B cell (primary cell): ENCODE data around the gene THAP5. TPM values are rescaled to one million over a fixed set of nuclear protein-coding genes. Genes with fewer than 3 reads are reported as not detected.

Experiments
- ATAC-seq: fragments of 200-7000 bp; cut with Tn5 transposase; one replicate; pipeline ENCODE4 v1.10.0; 2021; ENCODE audit warnings: low read depth, mild to moderate bottlenecking, moderate number of reproducible peaks, moderate library complexity
- CTCF ChIA-PET: fragments of 350-600 bp; sonication (Branson Sonifier 250); formaldehyde crosslinking; loops from one replicate; lab custom pipeline; 2021; ENCODE audit warnings: antibody characterized with exemption, inconsistent platforms; lab: Charles Lee
- POLR2A ChIA-PET: fragments of 350-600 bp; sonication (Branson Sonifier 250); formaldehyde crosslinking; loops from one replicate; lab custom pipeline; 2021; ENCODE audit warnings: antibody characterized with exemption; lab: Charles Lee
- DNase-seq: peaks from one replicate; pipeline ENCODE4 v3.0.0; 2013
- H2AFZ ChIP-seq: 2 replicates; pipeline ENCODE4 v1.6.1; 2012; ENCODE audit warnings: mild to moderate bottlenecking, low read depth, low read length; ENCODE audit not compliant: insufficient read depth, poor library complexity, severe bottlenecking
- H3K27ac ChIP-seq, 2 donors: 1 replicate in 1 of 2; 2 replicates in 1 of 2; pipeline ENCODE4 v1.5.1; 2012 to 2013; ENCODE audit warnings: low read length in 2 of 2, mild to moderate bottlenecking in 2 of 2, moderate library complexity in 1 of 2
- H3K27me3 ChIP-seq, 4 experiments: fragments of 200-600 bp in 1 of 4; sonication (generic) in 1 of 4; replicated peaks in 1 of 4; 1 replicate in 2 of 4; 2 replicates in 2 of 4; pipeline versions ENCODE4 v1.6.1 to v1.7.0; 2013 to 2016; ENCODE audit warnings: low read length in 3 of 4, mild to moderate bottlenecking in 2 of 4, mixed read lengths in 1 of 4, moderate library complexity in 1 of 4; ENCODE audit not compliant: insufficient read depth in 4 of 4, control insufficient read depth in 3 of 4; ENCODE audit errors: control extremely low read depth in 1 of 4
- H3K36me3 ChIP-seq, 2 experiments: replicated peaks in 1 of 2; 1 replicate in 1 of 2; 2 replicates in 1 of 2; pipeline versions ENCODE4 v1.6.1 to v1.7.1; 2013; ENCODE audit warnings: low read length in 1 of 2; ENCODE audit not compliant: insufficient read depth in 2 of 2, control insufficient read depth in 1 of 2; ENCODE audit errors: control extremely low read depth in 1 of 2, extremely low read depth in 1 of 2
- H3K4me1 ChIP-seq, 2 donors: fragments of 200-600 bp in 1 of 2; sonication (generic) in 1 of 2; 1 replicate in 1 of 2; 2 replicates in 1 of 2; pipeline versions ENCODE4 v1.5.1 to v1.6.1; 2013 to 2017; ENCODE audit warnings: low read length in 2 of 2; ENCODE audit not compliant: control insufficient read depth in 2 of 2, insufficient read depth in 2 of 2
- H3K4me2 ChIP-seq: replicated peaks from 2 replicates; pipeline ENCODE3; 2012; ENCODE audit warnings: mild to moderate bottlenecking, low read depth, low read length; ENCODE audit not compliant: poor library complexity, severe bottlenecking
- H3K4me3 ChIP-seq, 5 experiments: fragments of 200-600 bp in 1 of 5; sonication (generic) in 1 of 5; 1 replicate in 3 of 5; 2 replicates in 2 of 5; pipeline versions ENCODE4 v1.5.1 to v1.7.0; 2011 to 2016; ENCODE audit warnings: low read length in 4 of 5, mild to moderate bottlenecking in 4 of 5, low read depth in 2 of 5, control low read depth in 1 of 5, moderate library complexity in 1 of 5; ENCODE audit not compliant: insufficient read depth in 1 of 5; ENCODE audit errors: control extremely low read depth in 1 of 5, extremely low read depth in 1 of 5
- H3K79me2 ChIP-seq: fragments of 200-600 bp; sonication (generic); one replicate; pipeline ENCODE4 v1.6.0; 2016; ENCODE audit warnings: low read length; ENCODE audit not compliant: control insufficient read depth, insufficient read depth
- H3K9ac ChIP-seq: fragments of 200-600 bp; sonication (generic); 2 replicates; pipeline ENCODE4 v1.6.1; 2017; ENCODE audit warnings: mild to moderate bottlenecking, low read length, moderate library complexity
- H3K9me3 ChIP-seq, 3 donors: one replicate each; pipeline versions ENCODE4 v1.6.1 to v1.7.1; 2013; ENCODE audit warnings: low read length in 2 of 3; ENCODE audit not compliant: control insufficient read depth in 2 of 3, insufficient read depth in 1 of 3; ENCODE audit errors: control extremely low read depth in 1 of 3
- H4K20me1 ChIP-seq: 2 replicates; pipeline ENCODE4 v1.6.0; 2012; ENCODE audit warnings: mild to moderate bottlenecking, low read length; ENCODE audit not compliant: insufficient read depth, control insufficient read depth, poor library complexity, severe bottlenecking
- H3K27ac Mint-ChIP-seq: one replicate; pipeline ENCODE4 v1.8.0; 2021; ENCODE audit warnings: mixed read lengths
- H3K27me3 Mint-ChIP-seq: one replicate; pipeline ENCODE4 v1.8.0; 2021; ENCODE audit warnings: mixed read lengths
- H3K4me1 Mint-ChIP-seq: one replicate; pipeline ENCODE4 v1.8.0; 2021; ENCODE audit warnings: mixed read lengths
- H3K4me3 Mint-ChIP-seq: one replicate; pipeline ENCODE4 v1.8.0; 2021; ENCODE audit warnings: mixed read lengths
- H3K9me3 Mint-ChIP-seq: one replicate; pipeline ENCODE4 v1.8.0; 2022; ENCODE audit warnings: mixed read lengths; ENCODE audit not compliant: insufficient read depth
- EZH2 ChIP-seq: IDR thresholded peaks from 2 replicates; pipeline ENCODE4 v1.6.1; 2012; ENCODE audit warnings: borderline replicate concordance, low read depth, mild to moderate bottlenecking, moderate library complexity, low read length; ENCODE audit not compliant: insufficient read depth, poor library complexity, severe bottlenecking
- WGBS: methylation state at CpG from one replicate; pipeline ENCODE4 v1.1.5; 2013; ENCODE audit warnings: missing lambda C conversion rate; ENCODE audit not compliant: insufficient coverage; 5-methylcytosine and 5-hydroxymethylcytosine counted together
- intact Hi-C: fragments of 100-400 bp; cut with micrococcal nuclease; formaldehyde crosslinking; loops from one replicate; pipeline ENCODE4 v1.10.0; 2022
- polyA plus RNA-seq: library from polyadenylated mRNA; depleted of rRNA; stranded (reverse); fragments of >200 nt; gene quantifications from 2 replicates; pipeline ENCODE4 v1.2.3, GENCODE V29; 2012
- total RNA-seq, 2 donors: library from RNA; stranded (reverse); fragments of 120-200 nt in 1 of 2; gene quantifications; 1 replicate in 1 of 2; 2 replicates in 1 of 2; pipeline versions ENCODE4 v1.2.3 to v1.2.4, GENCODE V29; 2013 to 2022
- TF ChIP-seq, protein P1 (sequence below): fragments of 200-600 bp; IDR thresholded peaks from one replicate; pipeline ENCODE4 v1.8.0; 2022; ENCODE audit warnings: antibody characterized with exemption, mild to moderate bottlenecking

Gene THAP5
- total and polyA plus RNA-seq, 2 donors (not counting 1 experiment from before 2014, with no cell fraction given) = 9.3 to 49.0 TPM

GRCh38 chr7:108517951-108518350, 51.6 kb downstream of the THAP5 start:
- no CpG with 5 or more reads among the region's 3 CpGs for WGBS
- H3K4me1 Mint-ChIP-seq = peaks cover 64% of the 10 kb centered on the region
- no peak for TF ChIP-seq EZH2
- TF ChIP-seq, protein P1, sequence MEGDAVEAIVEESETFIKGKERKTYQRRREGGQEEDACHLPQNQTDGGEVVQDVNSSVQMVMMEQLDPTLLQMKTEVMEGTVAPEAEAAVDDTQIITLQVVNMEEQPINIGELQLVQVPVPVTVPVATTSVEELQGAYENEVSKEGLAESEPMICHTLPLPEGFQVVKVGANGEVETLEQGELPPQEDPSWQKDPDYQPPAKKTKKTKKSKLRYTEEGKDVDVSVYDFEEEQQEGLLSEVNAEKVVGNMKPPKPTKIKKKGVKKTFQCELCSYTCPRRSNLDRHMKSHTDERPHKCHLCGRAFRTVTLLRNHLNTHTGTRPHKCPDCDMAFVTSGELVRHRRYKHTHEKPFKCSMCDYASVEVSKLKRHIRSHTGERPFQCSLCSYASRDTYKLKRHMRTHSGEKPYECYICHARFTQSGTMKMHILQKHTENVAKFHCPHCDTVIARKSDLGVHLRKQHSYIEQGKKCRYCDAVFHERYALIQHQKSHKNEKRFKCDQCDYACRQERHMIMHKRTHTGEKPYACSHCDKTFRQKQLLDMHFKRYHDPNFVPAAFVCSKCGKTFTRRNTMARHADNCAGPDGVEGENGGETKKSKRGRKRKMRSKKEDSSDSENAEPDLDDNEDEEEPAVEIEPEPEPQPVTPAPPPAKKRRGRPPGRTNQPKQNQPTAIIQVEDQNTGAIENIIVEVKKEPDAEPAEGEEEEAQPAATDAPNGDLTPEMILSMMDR = no peak
- Histone ChIP-seq H3K9ac (no peak overlapping the region), H3K4me3 (no peak overlapping the region), H3K4me2 (no peak overlapping the region), H3K79me2 (peaks cover 85% of the 10 kb centered on the region), H3K36me3 (peaks cover 23 to 57% of the 10 kb centered on the region in 2 experiments), H4K20me1 (peaks cover 40% of the 10 kb centered on the region), H3K4me1 (peaks cover 6 to 17% of the 10 kb centered on the region in 2 donors), H3K27me3 (no peaks in the 10 kb centered on the region), H2AFZ (no peak overlapping the region), H3K9me3 (peaks cover 3 to 5% (median 3%) of the 10 kb centered on the region in 3 donors), H3K27ac (no peak overlapping the region)
- ChIA-PET POLR2A (interaction anchor here (0.6 to 1.5 kb wide), 2 partner anchors 52 to 773 kb away, joined by 3 to 6 read pairs; partner anchors contain the start of genes DNAJB9 and THAP5), CTCF (interaction anchor here (3.0 kb wide), 1 partner anchor 21 kb away, joined by 15 read pairs; no protein-coding TSS in a partner anchor)
- DNase-seq (no peak), ATAC-seq (no peak)
- no peaks in the 10 kb centered on the region for H3K27me3 Mint-ChIP-seq
- no peaks in the 10 kb centered on the region for H3K9me3 Mint-ChIP-seq
- intact Hi-C loops = no loop called here
- H3K4me3 Mint-ChIP-seq = no peak overlapping the region
- no peak overlapping the region for H3K27ac Mint-ChIP-seq

DNA sequence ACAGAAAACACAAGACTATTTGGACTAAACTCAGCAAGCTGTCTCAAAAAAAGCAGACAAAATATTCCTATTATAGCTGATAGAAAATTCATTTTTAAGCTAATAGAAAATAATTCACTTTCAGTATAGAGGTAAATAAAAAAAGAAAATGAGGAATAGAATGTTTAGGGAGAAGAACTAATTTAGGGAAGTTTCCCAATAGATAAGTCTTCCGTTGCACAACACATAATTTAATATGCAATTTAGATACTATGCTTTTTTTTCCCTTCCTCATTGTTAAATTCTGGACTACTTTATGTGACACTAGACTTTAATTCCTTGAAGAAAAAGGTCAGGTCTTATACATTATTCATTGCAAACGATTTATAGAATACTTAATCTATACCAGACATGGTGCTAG, 53.9 kb downstream of the THAP5 start:
- ChIA-PET POLR2A (no interaction called here), CTCF (interaction anchor here (0.7 kb wide), 1 partner anchor 10 kb away, joined by 4 read pairs; the partner anchor contains the start of gene PNPLA8)
- Histone ChIP-seq H3K4me3 (no peak overlapping the region), H3K36me3 (peaks cover 33 to 62% of the 10 kb centered on the region in 2 experiments), H3K9ac (no peak overlapping the region), H3K79me2 (peaks cover 62% of the 10 kb centered on the region), H3K4me2 (no peak overlapping the region), H3K27me3 (no peaks in the 10 kb centered on the region), H3K27ac (no peak overlapping the region), H2AFZ (no peak overlapping the region), H3K9me3 (peaks cover 3 to 5% (median 3%) of the 10 kb centered on the region in 3 donors), H4K20me1 (peaks cover 23% of the 10 kb centered on the region), H3K4me1 (peaks cover 10 to 13% of the 10 kb centered on the region in 2 donors)
- Mint-ChIP-seq H3K9me3 (no peaks in the 10 kb centered on the region), H3K4me1 (peaks cover 56% of the 10 kb centered on the region), H3K27me3 (no peaks in the 10 kb centered on the region), H3K4me3 (no peak overlapping the region), H3K27ac (no peak overlapping the region)
- DNase-seq (no peak), ATAC-seq (no peak)
- TF ChIP-seq, protein P1 = no peak
- no peak for TF ChIP-seq EZH2
- intact Hi-C loops = no loop called here
- no CpG with 5 or more reads among the region's 2 CpGs for WGBS
